GM21367 (cell line): ENCODE measurements around the gene TBATA.

Source experiments
- ATAC-seq: cut with Tn5 transposase; IDR thresholded peaks from one replicate; pipeline ENCODE4 v1.9.1; 2021; ENCODE audit not compliant: unreplicated experiment

TBATA gene, protein sequence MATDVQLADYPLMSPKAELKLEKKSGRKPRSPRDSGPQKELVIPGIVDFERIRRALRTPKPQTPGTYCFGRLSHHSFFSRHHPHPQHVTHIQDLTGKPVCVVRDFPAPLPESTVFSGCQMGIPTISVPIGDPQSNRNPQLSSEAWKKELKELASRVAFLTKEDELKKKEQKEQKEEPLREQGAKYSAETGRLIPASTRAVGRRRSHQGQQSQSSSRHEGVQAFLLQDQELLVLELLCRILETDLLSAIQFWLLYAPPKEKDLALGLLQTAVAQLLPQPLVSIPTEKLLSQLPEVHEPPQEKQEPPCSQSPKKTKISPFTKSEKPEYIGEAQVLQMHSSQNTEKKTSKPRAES

DNA sequence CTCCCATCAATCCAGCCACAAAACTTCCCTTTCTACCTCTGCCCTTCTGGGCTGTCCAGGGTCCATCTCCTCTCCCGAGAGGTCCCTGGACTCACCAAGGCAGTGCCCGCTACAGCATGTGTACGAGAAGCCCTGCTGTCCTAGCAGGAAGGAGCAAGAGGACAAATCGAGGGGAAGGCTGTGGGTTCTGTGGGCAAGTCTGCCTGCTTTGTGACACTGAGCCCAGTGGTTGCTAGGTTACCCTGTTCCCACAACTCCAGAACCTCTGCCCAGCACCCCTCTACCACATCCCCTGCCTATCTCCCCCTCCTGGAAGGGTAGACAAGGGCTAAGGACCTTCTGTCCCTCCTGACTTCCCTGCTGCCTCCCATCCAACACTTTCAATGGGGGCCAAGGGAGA lies at the start of gene TBATA:
Gene TBATA (minus strand): TSS at position 188 of the 400 bp plus-strand sequence. CDS start 1,998 bp downstream, outside the sequence.
- ATAC-seq, result no peak

DNA sequence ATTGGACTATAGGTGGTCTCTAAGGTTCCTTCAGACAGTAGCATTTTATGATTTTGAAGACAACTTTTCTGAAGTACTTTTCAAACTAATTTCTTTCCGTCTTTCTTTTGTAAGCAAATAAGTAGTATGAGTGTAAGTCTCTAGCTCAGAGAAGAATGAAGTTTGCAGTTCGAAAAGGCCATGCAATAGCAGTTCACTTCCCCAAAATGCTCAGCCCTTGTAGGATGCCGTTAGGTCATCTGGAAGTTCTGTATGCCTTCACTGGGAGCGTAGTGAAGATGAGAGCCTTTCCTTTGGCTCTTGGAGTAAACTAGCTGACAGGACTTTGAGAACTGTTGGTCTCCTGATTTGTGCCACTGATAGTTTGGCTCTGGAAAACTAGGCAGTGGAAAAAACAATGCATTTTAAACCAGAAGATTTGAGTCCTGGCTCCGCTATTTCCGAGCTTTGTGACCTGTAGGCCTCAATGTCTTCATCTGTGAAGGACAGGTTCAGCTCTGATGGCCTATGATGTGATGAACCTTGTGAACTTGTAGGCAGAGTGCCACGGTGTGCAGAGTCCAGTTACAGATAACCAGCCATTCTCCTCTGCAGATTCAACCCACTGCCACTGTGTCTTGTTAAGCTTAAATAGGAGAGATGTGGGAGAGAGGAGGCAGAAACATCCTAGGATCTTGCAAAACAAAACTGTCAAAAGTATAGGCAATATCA lies 49.4 kb upstream of the TBATA start:
- ATAC-seq, result no peak

DNA sequence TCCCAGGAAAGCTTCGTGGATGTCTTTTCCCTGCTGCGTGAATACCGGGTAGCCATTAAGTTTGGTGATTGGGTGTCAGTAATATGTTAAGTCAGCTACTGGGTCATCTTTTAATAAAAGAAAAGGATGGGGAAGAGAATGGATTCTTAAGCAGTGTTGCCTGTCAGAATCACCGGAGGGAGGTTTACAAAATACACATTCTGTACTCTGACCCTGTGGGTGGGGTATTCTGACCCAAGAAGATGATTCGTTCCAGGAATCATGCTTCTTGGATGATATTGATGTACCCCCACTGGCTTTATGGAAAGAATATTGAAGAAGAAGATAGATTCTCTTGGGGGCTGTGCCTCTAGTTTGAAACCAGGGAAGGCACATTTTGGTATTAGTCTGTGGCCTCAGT lies 48.8 kb upstream of the TBATA start:
- ATAC-seq, result no peak

DNA sequence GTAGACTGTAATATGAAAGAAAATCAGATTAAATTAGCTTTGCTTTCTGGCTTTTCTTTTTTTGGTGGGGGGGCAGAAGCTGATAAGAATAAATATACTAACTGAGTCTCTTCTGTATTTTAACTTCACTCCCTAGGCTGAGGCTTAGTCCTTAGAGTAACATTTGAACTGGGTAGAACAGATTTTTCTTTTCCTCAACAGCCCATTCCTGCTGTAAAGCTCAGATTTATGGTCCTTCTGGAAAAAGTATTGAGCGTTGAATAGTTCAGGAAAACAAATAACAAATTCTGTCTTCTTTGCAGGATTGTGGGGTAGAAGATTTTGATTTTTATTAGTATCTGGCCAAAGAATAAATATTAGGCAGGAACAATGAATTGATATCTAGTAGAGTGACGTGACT lies 48.4 kb upstream of the TBATA start:
- no peak for ATAC-seq

DNA sequence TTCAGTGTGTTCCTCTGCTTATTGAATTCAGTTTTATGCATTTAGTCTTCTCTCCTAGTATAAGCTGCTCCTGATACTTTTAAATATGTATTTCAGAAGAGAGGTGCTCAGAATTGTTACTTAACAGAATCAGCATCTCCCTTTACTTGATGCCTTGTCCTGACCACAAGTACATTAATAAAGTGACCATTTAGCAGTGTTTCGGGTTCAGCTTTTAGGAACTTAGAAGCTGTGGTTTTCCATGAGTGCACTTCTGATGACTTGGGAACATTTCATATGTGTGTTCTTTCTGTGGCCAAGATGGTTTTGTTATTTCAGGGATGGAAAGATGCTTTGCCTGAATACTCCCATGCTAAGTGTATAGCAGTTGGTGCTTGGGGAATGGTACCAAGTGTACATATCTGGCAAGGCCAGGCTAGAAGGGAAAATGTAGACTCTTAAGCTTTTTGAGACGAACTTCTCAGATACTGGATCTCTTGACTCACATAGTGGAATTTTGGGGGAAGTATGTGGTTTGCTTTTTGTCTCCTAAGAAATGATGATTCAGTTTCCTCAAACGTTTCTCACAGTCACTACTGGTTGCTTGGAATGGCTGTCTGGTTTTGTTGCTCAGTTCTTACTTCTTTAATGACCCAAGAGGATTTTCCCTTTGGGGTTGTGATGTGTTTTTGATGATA lies 47.8 kb upstream of the TBATA start:
- no peak for ATAC-seq

DNA sequence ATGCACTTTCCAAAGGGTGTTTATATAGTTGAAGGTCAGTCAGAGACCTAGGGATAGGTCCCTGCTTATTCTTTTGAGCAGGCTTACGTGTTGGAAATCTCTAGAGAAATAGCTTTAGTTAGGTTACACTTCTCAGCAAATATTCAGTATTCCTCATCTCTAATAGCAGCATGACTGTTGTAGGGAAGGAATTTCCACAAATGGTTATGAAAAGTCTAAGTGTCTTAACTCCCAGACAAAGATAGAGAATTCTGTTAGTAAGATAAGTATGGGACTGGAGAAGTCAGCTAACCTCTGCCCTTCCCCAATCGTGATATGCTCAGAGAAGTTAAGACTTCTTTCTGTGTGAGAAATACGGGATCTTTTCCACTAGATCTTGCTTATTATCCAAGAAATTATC lies 47.0 kb upstream of the TBATA start:
- ATAC-seq, result no peak

DNA sequence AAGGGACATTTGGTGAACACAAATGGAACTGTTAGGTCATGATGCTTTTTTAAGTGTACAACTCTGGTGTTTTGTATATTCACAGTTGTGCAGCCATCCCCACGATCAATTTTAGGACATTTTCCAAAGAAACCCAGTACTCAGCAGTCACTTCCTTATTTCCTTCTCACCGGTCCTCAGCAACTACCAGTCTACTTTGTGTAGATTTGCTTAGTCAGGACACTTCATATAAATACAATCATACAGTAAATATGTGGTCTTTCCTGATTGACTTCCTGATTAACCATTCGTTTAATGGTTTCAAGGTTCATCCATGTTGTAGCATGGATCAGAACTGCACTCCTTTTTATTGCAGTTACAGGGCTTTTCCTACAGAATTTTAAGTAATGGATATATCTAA lies 45.0 kb upstream of the TBATA start:
- no peak for ATAC-seq

DNA sequence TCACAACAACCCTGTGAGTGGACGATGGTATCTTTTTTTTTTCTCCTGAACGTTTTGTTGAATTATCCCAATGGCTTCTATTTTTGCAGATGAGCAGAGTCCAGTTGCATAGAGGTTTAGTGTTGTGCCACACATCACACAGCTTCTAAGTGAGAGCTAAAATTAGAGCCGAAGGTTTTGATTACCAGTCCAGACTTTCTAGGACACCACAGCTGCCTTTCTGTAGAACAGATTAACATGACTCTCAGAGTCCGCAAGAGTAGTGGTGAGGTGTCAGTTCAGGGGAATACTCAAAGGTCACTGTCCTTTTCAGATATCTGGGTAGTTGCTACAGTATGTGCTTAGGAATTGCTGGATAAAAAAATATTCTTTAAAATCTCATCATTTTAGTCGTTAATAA lies 44.4 kb upstream of the TBATA start:
- no peak for ATAC-seq

DNA sequence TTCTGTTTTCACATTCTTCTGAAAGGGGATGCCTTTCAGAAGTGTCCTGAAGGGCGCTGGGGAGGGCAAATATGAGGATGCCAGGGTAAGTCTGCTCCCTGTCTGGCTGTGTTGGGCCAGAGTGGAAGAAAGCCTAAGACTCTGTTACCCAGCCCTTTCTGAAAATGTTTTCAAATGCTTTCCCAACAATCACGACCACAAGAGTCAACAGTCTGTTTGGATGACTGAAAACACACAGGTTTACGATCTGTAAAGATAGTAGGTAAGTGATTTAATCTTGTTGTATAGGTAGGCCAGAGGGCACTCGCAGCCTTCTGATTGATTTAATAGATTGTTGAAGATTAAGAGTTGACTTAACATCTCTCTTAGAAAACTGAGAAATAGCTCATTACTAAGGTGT lies 43.7 kb upstream of the TBATA start:
- no peak for ATAC-seq

DNA sequence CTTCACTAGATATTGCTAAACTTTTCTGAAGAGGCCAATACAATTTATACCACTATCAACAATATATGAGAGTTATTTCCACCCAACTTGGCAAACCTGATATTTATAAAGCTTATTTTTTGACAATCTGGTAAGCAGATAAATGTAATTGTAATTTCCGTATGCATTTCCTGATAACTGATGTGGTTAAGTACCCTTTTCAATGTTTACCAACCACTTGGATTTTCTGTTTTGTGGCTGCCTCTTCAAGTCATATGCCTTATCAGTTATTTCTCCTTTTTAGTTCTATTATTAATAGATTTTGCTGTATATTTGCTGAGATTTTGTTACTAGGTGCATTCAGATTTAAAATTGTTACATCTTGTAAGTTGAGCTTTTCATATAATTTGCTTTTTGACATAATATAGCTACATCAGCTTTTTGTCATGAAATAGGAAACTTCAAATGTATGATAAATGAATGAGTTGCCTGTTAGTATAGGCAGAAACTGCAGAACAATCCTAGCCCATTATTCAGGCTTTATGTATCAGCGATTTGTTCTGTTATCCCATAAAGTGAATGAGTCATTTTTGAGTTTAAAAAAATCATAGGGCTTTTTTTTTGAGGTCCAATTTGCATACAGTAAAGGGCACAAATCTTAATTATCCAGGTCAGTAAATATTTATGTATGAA lies 42.0 kb upstream of the TBATA start:
- ATAC-seq, result no peak

DNA sequence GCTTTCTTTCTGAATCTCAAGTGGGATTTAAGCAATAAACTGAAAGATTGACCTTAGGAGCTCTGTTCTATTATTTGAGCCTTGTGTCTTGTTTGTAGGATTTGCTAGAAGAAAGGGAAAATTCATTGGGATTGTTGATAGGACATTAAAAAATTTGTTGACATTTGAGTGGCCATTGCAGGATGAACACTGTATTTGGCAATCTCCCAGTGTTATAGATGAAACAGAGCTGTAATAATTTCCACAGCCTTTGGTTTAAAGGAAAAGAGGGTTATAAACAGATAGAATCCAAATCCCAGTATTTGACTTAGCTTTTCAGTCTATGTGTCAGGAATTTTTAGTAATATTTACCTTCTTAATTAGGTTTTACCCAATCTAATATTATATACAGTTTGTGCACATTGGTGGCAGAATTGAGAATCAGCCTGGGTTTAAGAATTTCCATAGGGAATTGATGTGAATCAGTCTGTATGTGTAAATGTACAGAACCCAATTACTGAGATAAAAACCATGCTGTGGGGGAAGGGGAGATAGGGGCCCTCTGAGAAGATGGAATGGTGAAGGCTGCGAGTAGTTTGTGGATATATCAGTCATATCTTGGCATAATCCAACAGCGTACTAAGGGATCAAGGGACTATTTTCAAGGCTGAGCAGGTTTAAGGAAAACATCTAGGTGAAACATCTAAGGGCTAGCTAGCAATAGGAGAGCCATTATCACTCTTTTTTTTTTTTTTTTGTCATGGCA lies 37.1 kb upstream of the TBATA start:
- no peak for ATAC-seq

DNA sequence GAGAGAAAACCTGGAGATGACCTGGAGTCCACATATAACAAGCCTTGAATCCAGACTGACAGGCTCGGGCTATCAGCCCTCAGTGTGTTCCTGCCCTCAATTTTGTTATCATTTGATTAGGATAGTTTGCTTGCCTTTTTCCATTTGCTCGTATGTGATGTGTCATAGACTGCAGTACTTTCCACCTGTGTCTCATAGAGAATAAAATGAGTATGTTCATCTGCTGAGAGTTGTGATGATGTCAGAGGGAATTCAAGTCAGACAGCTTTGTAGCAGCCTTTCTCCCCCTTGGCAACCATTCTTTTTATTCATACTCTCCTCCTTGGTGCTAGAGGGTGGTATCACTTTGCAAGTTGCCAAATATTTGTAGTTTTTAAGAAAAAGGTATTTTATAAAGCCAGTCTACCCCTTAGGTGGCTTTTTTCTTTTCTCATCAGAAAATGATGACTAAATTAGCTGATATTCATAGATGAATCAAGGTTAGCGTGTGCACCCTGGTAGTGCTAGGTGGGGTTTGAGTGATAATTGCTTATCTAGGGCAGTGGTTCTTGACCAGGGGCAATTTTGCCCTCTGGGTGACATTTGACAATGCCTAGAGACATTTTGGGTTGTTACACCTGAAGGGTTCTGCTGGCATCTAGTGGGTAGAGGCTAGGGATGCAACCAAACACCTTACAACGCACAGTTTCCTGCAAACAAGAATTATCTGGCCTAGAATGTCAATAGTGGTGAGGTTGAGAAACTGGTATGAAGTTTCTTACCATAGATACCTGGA lies 36.0 kb upstream of the TBATA start:
- ATAC-seq, result no peak

DNA sequence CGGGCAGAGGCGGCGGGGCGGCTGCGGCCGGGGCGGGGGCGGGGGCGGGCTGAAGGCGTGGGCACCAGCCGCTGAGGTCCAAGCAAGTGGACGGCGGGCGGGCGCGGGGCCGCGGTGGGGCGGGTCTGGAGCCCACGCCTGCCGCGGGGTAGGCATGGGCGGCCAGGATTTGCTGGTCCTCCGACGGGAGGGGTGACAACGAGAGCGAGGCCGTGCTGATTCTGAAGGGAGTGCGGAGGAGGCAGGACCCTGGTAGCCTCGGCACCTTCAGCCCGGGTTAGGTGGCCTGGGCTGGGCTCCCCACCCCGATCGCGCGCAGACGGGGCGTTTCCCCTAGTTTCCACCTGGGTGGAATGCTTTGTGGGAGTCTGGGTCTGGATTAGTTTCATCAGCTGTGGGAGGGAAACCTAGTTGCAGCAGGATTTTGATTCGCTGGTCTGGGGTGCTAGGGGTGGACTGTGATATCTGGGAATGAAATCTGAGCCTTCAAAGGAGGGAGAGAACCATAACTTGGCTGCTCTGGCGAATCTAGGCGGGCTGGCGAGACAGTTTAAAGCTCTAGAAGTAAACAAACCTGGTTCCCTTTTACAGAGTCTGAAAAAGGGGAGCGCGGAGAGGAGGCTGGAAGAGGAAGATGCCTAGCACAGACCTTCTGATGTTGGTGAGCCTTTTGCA lies 31.2 kb upstream of the TBATA start:
- ATAC-seq, result peak; percentile 34

DNA sequence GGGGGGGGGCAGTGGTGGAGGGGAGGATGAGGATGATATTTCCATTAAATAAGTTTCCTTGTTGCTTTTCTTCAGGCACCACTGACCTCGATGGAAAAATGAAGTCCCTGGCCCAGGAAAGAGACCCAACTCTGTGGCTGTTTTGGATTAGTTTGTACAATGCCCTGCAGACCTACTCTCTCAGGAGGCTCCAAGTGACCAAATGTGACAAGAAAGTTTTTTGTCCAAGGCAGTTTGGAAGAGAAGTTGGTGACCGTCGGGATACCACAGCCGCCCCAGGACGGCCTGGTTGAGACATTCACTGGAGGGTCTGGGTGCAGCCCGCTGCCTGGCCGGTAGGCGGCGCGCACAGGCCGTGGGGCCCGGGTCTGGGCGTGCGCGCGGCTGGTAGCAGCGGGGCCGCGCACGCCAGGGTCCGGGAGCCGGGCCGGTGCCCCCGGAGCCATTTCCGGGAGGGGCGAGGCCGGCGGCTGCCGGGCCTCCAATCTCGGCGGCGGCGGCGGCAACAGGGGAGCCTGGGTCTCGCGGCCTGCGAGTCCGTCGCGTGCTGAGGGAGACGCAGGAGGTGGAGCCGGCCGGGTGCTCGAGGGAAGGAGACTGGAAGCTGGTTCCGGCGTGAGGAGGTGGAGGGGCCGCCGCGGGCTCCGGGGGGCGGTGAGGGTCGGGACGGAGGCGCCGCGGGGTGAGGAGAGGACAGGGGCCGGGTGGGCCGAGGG lies 30.5 kb upstream of the TBATA start, which contains the start of gene SGPL1:
Gene SGPL1 (plus strand): TSS at position 445 of the 716 bp plus-strand sequence. CDS start 906 bp downstream, outside the sequence.
- ATAC-seq, result peak; percentile 79

DNA sequence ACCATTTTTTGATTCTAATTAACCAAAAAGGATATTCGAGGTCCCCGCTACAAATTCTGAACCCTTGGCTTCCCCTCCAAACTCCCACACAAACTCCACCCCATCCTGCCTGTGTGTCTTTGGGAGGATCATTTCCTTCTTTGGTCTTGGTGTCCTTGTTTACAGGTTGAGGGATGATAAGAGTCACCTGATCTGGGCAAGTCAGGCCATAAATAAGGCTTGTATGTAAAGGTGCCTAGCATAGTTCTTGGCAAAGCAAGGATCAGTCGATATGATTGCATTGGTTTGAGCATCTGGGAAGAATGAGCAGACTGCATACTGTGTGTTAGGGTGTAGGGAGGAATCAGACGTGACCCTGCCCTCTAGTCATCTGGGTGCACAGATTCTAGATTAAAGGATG lies 28.9 kb upstream of the TBATA start:
- ATAC-seq, result no peak

DNA sequence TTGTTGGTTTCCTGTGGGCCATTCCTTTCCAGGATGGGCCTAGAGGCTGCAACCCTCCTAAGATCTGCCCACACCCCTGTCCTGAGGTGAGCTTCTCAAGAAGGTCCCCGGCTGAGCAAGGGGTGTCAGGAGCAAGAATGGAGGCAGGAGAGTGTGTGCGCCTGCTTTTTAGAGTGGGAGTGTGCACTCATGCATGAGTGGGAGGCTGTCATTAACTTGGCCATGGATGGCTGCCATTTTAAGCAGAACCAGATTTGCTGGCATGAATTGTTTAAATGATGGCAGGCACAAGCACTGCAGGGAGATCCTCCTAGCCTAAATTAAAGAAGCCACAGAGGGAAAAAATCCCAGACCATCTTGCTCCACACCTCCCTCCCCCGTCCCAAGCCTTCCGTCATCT lies 27.6 kb upstream of the TBATA start:
- no peak for ATAC-seq

DNA sequence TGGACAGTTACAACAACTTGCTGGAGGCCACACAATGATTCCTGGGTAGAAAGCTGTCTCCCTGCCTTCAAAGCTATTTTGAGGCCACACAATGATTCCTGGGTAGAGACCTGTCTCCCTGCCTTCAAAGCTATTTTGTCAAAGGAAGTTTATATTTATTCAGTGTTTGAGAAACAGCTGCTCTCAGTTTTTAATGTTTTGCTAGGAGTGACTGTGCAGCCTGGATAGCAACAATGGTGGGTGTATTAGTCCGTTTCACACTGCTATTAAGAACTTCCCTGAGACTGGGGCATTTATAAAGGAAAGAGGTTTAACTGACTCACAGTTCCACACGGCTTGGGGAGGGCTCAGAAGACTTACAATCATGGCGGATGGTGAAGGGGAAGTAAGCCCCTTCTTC lies 26.7 kb upstream of the TBATA start:
- no peak for ATAC-seq

DNA sequence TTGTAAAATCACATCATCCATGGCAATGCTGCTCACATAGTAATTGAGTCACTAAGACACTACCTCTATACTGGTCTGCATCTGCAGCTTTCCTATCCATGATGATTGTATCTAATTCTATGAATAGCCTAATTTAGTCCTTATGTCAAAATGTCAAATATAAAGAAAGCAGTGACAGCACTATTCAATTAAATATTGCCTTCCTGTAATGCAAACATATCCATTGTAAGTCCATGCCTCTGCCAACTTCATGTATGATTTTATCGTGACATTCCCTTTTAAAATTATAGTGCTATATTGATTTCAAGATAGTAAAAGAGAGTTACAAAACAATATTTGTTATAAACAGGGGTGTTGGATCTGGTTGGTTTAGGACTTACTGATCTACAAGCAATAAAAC lies 25.8 kb upstream of the TBATA start:
- ATAC-seq, result no peak

DNA sequence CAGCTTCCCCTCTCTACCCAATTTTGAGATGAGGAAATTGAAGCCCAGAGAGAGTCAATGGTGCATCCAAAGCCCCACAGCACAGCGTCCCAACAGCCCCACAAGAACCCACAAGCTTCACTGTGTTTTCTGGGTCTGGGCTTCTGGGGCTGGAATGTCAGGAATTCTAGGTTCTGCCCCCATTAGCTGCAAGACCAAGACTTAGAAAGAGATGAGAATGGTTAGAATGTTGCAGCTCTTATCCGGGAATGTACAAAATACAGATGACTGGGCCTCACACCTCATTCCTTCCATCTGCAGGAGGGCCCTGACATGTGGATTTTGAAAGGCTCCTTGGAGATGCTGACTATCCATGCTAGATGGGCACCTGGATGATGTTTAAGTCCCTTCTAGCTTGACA lies 24.5 kb upstream of the TBATA start:
- ATAC-seq, result no peak
